HG02973 (cell line): ENCODE data around the gene MICAL3.
"Not testable (repeated sequence)": the region's sequence is repeated elsewhere in the genome, so short reads cannot be mapped to it uniquely, and the experiment has no call there.

Experiments
- ATAC-seq: cut with Tn5 transposase; IDR thresholded peaks from one replicate; pipeline ENCODE4 v1.9.1; 2021; ENCODE audit warnings: moderate library complexity; ENCODE audit not compliant: unreplicated experiment

Gene MICAL3

DNA sequence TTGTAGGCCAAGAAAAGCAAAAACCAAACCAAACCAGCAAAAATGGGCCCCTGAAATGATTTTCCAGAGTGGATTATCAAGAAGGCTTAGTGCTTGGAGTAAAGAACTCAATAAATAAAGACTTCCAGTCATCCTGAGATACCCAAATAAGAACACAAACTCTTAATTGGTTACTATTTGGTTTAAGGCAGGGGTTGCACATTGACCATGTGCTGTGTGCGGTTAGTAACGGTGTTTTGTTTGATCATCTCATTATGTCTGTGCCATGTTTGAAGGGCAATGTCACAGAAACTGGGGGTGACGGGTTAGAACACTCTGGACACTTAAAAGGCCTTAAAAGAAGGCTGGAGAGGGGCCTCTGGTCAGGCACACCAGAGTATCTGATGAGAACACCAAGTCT, 9.7 kb upstream of the MICAL3 start:
- ATAC-seq: no peak

DNA sequence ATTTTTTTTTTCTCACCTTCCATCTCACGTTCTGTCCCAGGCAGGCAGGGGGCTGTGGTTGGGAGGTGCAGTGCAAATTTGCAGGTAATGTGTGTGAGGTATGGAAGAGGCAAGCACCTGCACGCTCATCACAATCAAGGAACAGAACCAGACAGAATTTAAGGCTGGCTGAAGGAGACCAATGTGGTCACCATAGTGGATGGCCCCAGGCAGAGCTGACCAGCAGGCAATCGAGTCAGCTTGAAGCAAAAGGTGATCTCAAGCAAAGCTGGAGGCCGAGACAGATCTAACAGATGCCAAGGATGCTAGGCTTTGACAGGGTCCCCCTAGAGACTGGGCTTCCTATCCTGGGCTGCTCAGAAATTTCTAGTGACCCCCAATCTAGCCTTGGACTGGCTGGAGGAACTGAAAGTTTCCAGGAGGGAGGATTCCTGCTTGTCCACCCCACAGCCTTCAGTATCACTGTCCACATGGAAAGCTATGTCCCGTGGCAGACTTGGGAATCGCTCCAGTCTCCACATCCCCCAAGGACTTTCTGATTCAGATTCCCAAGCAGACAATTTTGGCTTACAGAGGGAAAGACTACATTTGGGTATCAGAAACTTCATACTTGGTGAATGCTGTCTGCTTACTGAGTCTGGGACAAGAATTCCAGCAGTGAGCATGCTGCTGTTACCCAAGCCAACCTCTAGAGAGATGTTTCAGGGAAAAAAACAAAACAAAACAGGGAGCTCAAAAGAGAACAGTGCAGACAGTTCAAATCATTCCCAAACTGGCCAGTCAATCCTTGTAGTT, 9.0 kb upstream of the MICAL3 start:
- no peak for ATAC-seq

DNA sequence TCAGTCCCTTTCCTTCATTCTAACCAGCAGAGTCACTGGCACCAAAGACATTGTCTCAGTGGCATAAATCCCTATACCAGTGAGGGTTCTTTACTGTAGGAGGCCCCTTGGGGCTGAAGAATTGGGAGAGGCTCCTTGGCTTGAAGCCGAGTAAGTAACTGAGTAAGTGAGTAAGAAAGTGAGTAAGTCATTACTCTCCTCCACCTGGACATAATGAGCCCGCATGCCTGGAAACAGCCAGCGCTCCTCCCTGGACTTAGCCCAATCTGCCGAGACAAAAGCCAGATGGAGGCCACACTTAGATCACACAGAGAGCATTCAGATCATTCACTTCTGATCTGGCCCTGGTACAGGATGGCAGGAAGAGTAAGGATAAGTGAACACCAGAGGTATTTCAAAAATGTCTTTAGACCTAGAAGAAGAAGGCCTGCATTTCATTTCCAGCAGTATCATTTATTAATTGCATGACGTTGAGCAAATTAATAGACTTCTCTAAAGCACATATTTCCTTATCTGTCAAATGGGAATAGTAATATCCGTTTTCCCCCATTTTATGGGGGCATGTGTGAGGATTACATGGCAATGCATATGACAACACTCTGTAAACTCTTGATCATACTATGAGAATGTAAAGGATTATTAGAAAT, 8.2 kb upstream of the MICAL3 start:
- ATAC-seq: no peak

DNA sequence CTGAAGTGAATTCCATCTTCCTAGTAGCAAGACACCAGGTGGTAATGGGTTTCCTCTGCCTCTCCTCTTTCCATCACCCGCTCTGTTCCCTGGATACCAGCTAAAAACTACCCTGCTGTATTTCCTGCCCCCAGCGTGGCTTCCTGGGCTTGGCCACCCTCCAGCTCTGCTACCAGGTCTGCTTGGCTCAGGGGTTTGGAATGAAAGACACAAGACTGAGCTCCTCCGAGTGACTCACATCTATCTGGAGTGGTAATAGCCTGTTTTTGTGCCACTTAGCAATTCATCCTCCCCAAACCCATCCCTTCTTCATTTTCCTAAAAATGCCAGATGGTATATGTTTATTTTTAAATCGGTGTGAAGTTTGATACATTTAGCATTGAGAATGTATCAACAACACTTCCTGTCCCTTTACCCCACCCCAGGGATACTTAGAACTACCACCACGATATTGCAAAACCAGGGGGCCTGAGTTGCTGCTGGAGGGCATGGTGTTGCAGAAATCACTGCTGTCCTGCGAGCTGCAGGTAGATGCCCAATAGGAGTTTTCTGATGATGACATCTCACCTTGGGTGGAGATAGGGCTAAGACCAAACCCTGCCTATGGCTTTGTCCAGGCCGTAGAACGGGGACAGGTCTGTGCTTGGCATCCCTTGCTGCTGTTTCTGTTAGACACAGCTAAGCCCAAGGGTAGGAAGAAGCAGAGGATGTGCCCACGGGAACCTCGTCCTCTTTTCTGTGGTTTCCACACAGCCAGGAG, 7.5 kb upstream of the MICAL3 start:
- no peak for ATAC-seq

DNA sequence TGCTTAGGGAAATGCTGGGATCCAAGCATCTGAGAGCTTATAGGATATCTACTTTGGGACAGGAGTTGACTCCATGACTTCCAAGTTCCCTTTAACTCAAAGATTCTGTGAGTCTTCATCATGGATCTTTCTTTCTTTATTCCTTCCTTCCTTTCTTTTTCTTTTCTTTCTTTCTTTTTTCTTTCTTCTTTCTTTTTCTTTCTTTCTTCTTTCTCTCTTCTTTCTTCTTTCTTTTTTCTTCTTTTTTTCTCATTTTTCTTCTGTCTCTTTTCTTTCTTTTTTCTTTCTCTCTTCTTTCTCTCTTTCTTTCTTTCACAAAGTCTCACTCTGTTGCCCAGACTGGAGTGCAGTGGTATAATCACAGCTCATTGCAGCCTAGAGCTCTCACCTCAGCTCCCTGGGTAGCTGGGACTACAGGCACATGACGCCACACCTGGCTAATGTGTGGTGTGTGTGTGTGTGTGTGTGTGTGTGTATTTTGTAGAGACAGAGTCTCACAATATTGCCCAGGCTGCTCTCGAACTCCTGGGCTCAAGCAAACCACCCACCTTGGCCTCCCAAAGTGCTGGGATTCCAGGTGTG, 5.4 kb upstream of the MICAL3 start:
- ATAC-seq: no peak

DNA sequence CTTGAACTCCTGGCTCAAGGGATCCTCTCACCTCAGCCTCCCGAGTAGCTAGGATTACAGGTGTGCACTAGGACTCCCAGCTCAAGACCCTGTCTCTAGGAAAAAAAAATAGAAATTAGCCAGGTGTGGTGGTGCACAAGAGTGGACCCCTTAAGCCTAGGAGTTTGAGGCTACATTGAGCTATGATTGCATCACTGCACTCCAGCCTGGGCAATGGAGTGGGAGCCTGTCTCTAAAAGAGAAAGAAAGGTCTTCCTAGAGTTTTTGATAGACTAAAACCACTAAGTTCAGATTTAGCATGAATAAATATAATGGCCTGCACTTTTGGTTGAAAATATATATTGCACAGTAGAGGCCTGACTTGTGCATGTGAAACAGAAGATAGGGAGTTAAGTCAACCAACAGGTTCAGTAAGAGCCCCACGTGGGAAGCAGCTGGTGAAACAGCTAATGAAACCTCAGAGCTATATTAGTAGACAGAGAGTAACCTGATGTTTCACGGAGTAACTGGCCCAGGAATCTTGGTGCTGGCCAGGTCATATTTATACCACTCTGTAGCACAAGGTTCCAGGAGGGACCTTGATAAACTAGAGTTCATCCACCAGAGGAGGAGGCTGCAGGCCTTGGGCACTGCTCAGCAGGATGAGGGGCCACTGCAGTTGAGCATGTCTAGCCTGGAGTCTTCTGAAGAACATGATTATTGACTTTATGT, 4.6 kb upstream of the MICAL3 start:
- ATAC-seq: no peak

DNA sequence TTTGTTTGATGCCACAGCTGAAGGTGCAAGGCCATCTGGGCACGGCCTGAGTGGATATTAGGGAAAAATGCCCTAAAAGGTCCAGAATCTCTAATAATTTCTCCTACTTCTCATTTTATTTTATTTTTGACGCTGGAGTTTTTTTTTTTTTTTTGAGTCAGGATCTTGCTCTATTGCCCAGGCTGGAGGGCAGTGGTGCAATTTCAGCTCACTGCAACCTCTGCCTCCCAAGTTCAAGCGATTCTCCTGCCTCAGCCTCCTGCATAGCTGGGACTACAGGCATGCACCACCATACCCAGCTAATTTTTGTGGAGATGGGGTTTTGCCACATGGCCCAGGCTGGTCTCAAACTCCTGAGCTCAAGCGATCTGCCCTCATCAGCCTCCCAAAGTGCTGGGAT, 1.5 kb upstream of the MICAL3 start:
- ATAC-seq: not testable (repeated sequence)

DNA sequence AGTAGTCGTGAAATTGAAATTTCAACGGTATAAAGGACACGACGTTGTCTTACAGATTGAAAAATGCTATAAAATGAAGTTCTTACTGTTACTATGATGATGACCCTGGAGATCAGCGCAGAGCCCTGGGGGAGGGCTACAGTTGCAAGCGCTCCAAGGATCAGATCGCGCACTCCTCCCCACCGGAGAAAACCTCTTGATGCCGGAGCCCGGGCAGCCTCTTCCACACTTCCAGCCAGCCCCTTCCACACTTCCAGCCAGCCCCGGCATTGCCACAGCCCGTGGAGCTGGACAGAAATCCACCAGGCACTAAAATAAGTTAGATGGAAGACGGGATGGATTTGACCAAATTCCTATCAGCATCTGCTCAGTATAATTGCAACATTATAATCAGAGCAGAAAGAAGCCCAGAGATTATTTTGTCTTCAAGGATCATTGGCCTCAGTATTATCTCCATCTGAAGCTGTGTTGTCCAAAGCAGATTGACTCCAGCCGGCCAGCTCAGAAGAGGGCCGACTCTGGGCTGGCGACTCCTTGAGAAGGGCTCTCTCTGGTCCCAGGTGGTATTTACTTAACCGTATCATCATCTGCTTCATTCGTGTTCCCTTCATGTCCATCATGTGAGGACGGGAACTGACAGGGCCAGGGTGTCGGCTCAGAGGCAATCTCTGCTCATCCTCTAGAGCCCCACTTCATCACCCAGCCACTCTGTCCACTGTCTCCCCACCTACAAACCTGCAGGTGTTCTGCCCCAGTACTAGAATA, 777 bp upstream of the MICAL3 start:
- ATAC-seq: no peak

DNA sequence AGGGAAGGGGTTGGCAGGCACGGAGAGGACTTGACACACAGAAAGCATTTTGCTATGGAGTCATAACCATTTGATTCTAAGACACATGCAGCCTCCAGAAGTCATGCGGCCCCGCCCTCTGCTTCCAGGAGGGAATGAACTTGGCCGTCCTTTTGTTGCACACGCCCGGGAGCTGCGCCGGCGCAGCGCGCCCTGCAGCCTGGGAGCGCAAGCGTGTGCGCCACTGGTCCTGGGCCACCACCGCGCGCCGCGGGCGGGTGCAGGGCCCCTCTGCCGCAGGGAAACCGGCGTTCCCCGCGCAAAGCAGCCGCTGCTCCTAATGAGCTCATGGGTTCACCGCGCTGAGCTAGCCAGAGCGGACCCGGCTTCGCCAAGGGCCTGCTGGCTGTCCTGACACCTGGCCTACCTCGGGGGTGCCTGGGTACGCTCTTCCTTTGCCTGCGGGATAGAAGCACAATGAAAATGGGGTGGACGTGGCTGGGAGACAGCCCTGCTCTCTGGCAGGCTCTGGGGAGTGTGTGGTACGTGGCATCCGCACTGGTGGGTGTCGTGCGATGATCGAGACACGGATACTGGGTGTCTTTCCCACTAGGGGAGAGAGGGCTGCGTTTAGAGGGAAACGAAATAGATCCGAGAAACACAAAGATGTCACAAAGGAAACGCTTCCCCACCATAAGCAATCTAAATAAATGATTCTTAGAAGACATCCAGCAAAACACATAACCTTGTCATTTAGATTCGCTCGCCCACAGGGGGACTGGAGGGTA, 669 bp downstream of the MICAL3 start:
- no peak for ATAC-seq

DNA sequence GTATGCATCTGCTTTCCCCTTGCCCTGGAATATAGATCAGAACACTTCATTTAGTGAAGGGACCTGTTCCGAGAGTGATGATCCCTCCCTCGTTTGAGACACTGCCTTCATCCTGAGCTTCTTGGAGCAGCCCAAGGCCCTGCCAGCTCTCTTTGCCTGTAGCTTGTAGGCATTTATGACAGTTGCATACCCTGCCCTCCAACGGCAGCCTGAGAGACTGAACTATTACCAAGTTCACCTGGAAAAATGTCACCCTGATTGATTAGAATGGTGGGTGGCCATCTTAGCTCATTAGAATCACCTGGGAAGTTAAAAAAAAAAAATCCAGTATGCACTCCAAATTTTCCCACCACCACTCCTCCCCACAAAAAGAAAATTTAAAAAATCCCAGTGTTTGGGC, 1.5 kb downstream of the MICAL3 start:
- ATAC-seq: no peak

DNA sequence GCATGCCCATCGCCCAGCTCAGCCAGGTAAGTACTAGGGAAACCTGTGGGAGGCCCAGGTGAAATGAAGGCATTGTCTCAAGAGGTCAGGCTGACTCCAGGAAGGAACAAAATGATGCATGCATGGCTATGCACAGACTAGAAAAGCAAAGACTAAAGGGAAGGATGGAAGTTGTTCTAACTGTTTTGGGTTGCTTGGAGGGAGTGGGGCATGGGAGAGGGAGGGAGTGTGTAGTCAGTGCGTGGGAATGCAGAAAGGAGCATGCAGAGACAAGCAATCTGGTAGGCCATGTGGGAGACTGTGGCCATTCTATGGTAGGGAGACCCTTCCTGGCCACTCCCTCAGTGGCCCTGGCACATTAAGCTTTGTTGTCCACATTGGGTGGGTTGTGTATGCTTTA, 2.9 kb downstream of the MICAL3 start:
- ATAC-seq: no peak

DNA sequence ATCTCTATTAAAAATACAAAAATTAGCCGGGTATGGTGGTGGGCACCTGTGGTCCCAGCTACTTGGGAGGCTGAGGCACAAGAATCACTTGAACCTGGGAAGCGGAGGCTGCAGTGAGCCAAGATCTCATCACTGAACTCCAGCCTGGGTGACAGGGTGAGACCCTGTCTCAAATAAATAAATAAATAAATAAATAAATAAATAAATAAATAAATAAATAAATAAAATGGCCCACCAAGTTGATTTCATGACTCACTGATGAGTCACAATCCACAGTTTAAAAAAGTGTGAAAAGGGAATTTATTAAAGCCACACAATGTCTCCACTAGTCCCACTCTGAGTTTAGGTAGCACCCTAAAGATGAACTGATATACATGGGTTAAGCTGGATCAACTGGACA, 3.6 kb downstream of the MICAL3 start:
- not testable (repeated sequence) for ATAC-seq

DNA sequence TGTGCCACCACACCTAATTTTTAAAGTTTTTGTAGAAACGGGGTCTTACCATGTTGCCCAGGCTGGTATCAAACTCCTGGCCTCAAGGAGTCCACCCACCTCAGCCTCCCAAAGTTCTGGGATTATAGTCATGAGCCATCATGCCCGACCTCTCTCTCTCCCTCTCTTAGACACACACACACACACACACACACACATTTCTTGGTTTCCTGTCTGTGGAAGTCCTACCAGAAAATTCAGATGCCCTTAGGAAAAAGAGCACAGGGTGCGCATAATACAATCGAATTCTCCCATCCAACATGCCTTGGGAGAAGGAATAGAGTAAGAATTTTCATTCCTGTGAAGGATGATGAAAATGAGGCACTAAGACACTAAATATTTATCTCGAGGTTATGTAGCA, 10.4 kb downstream of the MICAL3 start:
- no peak for ATAC-seq

DNA sequence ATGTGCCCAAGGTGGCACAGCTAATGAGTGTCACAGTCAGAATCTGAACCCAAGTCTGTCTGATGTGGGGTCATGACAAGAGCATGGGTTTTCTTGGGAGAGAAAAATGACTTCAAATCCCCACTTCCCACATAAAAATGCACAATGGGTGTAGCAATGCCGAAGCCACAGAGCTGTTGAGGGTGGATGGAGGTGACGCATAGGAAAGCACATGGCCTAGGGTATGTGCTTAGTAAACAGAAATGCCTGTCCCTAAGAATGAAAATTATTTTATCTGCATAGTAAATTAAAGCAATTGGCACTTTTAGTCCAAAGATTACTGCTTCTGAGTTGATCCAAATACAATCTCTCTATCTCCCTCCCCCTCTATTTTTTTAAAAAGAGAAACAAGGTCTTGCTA, 10.9 kb downstream of the MICAL3 start:
- ATAC-seq: no peak

DNA sequence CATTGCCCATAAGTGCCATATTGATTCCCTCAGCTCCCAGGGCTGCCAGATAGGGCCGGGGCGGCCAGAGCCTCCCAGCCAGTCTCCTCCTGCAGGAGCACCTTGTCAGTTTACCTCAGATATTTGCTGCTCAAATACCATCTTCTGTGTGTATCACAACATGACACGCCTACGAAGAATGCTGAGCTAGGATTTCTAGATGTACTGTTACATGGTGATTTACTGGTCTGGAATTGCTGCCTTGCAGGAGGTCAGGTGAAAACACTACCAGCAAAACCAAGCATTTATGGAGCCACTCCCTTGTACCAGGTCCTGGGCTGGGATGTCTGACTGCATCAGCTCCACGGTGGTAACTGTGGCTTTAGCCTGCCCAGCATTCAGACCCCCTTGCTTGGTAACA, 11.8 kb downstream of the MICAL3 start:
- no peak for ATAC-seq

DNA sequence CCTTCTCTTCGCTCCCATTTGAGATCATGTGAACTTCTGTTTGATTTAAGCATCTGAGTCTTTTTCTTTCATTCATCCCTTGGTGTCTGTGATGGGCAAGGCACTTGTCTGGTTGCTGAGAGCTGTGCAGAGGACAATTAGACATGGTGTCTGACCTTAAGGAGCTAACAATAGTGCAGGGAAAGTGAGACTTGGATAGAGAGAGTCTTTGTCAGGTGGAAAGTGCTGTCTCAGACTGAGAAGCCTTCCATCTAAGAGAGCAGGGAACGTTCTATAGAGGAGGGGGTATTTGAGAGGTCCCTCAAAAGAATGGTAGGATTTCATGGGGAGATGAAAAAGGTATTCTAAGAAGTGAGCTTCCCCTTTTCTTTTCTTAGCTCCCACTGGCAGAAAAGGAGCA, 14.1 kb downstream of the MICAL3 start:
- no peak for ATAC-seq

DNA sequence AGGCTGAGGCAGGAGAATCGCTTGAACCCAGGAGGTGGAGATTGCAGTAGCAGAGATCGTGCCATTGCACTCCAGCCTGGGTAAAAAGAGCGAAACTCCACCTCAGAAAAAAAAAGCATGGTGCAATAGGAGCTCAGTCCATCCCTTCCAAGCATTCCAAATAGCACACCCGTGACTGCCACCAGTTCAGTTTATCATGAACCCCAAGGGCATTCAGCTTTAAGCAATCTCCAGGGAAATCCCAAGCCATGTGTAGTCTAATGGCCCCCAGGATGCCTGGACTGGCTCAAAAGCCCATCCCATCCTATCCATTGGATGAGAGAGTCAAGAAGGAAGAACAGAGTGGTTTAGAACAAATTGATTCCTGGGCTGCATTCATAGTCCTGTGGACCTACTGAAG, 16.2 kb downstream of the MICAL3 start:
- ATAC-seq: no peak

DNA sequence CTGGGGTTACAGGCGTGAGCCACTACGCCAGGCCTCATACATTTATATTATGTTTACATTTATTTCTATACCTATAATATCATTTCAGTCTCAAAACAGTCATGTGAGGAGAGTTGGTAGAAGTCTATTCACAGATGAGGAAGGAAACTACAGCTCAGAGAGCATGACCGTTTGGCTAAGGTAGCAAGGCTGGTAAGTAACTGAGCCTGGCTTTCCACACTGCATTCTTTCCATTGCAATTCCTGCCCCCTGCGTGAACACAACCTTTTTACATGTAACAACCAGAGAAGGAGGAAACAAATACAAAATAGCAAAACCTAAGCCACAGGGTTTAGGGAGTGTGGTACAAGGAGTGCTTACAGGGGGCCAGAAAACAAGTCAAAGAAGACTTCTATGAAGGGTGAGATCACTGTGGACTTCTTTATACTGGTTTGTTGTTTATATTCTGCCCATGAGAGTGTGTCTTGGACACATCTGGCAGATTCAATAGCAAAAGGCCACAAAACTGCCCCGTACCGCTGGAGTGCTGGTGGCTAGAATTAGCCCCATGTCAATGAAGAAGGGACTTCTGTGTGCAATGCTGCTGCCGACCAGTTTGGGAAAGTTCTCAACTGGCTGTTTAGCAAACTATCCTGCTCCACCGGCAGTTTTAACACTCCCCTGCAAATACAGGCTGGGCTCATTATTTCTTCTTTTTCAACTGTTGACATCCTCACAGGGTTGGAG, 19.0 kb downstream of the MICAL3 start:
- no peak for ATAC-seq

DNA sequence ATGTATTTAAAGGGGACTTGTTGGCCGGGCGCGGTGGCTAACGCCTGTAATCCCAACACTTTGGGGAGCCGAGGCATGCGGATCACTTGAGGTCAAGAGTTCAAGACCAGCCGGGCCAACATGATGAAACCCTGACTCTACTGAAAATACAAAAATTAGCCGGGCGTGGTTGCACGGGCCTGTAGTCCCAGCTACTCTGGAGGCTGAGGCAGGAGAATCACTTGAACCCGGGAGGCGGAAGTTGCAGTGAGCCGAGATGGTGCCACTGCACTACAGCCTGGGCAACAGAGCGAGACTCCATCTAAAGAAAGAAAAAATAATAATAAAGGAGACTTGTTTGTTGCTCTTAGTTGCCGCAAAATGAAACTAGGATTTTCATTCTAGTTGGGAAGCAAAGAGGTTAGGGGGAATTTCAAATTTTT, 22.5 kb downstream of the MICAL3 start:
- not testable (repeated sequence) for ATAC-seq
